ENCODE data around the gene TMBIM6.
"Not testable (repeated sequence)": the region's sequence is repeated elsewhere in the genome, so short reads cannot be mapped to it uniquely, and the experiment has no call there.

The TMBIM6 gene

GRCh38 chr12:49761677-49762467 lies 20.5 kb downstream of the TMBIM6 start:
- Histone ChIP-seq H3K9me3 (ENCODE audit: insufficient read depth, low read depth, low read length) (no peaks in the 10 kb centered on the region), H3K9ac (ENCODE audit: low read depth, low read length) (no peak overlapping the region), H3K36me3 (ENCODE audit: insufficient read depth, low read depth, low read length) (peaks cover 81% of the 10 kb centered on the region), H3K4me1 (ENCODE audit: insufficient read depth, low read length) (no peaks in the 10 kb centered on the region), H3K27me3 (ENCODE audit: insufficient read depth, low read length) (no peaks in the 10 kb centered on the region), H3K4me3 (ENCODE audit: low read length) (no peak overlapping the region), H3K27ac (ENCODE audit: low read length) (no peak overlapping the region)

DNA sequence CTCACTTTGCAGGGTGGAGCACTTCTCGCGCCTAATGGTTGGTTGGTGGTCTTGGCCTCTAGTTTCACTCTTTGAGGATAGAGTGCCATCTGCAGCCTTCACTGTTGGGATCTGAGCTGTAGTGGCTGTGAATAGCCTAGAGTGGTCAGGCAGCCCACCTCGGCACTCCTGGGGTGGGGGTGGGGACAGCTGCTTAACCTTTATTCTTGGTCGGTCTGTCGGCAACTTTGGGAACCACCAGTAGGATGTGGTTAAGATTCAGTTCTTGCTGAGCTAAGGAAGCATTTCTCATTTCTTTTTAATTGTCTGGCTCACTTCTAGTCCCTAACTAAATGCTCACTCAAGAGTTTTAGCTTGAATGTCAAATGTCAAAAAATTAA lies 21.1 kb downstream of the TMBIM6 start:
- Histone ChIP-seq H3K4me1 (ENCODE audit: insufficient read depth, low read length) (0 out of 2 replicates have a peak, but pooled peaks cover under 1% of the 10 kb centered on the region), H3K36me3 (ENCODE audit: insufficient read depth, low read depth, low read length) (peaks cover 75% of the 10 kb centered on the region), H3K9ac (ENCODE audit: low read depth, low read length) (no peak overlapping the region), H3K9me3 (ENCODE audit: insufficient read depth, low read depth, low read length) (no peaks in the 10 kb centered on the region), H3K27me3 (ENCODE audit: insufficient read depth, low read length) (no peaks in the 10 kb centered on the region), H3K27ac (ENCODE audit: low read length) (no peak overlapping the region), H3K4me3 (ENCODE audit: low read length) (no peak overlapping the region)

- H3K36me3 ChIP-seq (ENCODE audit: insufficient read depth, low read depth, low read length): peaks cover 69% of the 10 kb centered on the region
- H3K9me3 ChIP-seq (ENCODE audit: insufficient read depth, low read depth, low read length): no peaks in the 10 kb centered on the region
- no peak overlapping the region for H3K9ac ChIP-seq (ENCODE audit: low read depth, low read length)
- H3K27ac ChIP-seq (ENCODE audit: low read length): no peak overlapping the region
- H3K4me1 ChIP-seq (ENCODE audit: insufficient read depth, low read length): 0 out of 2 replicates have a peak, but pooled peaks cover 3% of the 10 kb centered on the region
- no peaks in the 10 kb centered on the region for H3K27me3 ChIP-seq (ENCODE audit: insufficient read depth, low read length)
- no peak overlapping the region for H3K4me3 ChIP-seq (ENCODE audit: low read length)
Measured at GRCh38 chr12:49763006-49763591, 21.7 kb downstream of the TMBIM6 start.

DNA sequence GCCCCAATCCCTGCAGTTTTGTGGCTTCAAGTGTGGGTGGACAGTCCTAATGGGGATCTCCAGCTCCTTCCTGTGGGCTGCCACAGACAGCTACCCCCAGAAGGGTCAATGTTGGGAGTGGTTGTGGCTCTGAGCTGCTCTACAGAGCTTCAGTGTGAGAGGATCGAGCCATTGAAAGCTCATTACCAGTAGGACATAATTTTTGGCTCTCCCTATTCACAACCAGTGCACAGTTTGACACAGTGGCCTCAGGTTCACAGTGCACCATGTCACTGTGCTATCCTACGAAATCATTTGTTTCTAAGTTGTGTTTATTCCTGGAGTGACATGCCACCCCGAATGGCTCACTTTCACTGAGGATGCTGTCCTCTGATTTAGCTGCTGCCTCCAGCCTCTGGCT lies 22.8 kb downstream of the TMBIM6 start:
- Histone ChIP-seq H3K27me3 (ENCODE audit: insufficient read depth, low read length) (no peaks in the 10 kb centered on the region), H3K27ac (ENCODE audit: low read length) (no peak overlapping the region), H3K4me3 (ENCODE audit: low read length) (no peak overlapping the region), H3K4me1 (ENCODE audit: insufficient read depth, low read length) (0 out of 2 replicates have a peak, but pooled peaks cover 3% of the 10 kb centered on the region), H3K9me3 (ENCODE audit: insufficient read depth, low read depth, low read length) (no peaks in the 10 kb centered on the region), H3K36me3 (ENCODE audit: insufficient read depth, low read depth, low read length) (peaks cover 59% of the 10 kb centered on the region), H3K9ac (ENCODE audit: low read depth, low read length) (no peak overlapping the region)

DNA sequence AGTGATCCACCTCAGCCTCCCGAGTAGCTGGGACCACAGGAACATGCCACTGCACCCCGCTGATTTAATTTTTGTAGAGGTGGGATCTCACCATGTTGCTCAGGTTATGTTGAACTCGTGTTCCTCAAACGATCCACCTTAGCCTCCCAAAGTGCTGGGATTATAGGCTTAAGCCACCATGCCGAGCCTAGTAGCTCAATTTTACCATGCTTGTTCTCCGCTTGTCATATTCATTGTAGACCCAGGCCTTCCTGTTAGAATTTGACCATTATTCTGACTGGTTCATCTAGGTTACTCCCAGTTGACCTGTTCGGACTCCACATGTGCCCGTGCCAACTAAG lies 24.7 kb downstream of the TMBIM6 start:
- Histone ChIP-seq H3K9me3 (ENCODE audit: insufficient read depth, low read depth, low read length) (no peaks in the 10 kb centered on the region), H3K36me3 (ENCODE audit: insufficient read depth, low read depth, low read length) (peaks cover 41% of the 10 kb centered on the region), H3K4me1 (ENCODE audit: insufficient read depth, low read length) (0 out of 2 replicates have a peak, but pooled peaks cover 3% of the 10 kb centered on the region), H3K4me3 (ENCODE audit: low read length) (no peak overlapping the region), H3K9ac (ENCODE audit: low read depth, low read length) (no peak overlapping the region), H3K27ac (ENCODE audit: low read length) (no peak overlapping the region), H3K27me3 (ENCODE audit: insufficient read depth, low read length) (no peaks in the 10 kb centered on the region)

DNA sequence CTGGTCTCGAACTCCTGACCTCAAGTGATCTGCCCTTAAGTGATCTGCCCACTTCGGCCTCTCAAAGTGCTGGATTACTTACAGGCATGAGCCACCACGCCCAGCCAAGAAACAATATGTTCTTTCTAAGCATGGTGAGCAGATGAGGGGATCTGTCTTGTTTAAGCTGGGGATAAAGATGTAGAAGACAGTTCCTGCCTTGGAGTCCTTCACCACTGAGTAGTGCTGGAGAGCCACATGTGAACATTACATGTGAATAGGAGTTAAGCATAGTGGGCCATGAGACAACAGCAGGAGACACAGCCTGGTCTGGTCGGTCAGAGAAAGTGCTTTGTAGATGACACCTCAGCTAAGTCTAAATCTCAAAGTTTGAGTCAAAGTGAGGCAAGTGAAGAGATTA lies 26.0 kb downstream of the TMBIM6 start:
- Histone ChIP-seq H3K27me3 (ENCODE audit: insufficient read depth, low read length) (no peaks in the 10 kb centered on the region), H3K36me3 (ENCODE audit: insufficient read depth, low read depth, low read length) (peaks cover 29% of the 10 kb centered on the region), H3K27ac (ENCODE audit: low read length) (no peak overlapping the region), H3K9ac (ENCODE audit: low read depth, low read length) (no peak overlapping the region), H3K9me3 (ENCODE audit: insufficient read depth, low read depth, low read length) (no peaks in the 10 kb centered on the region), H3K4me1 (ENCODE audit: insufficient read depth, low read length) (0 out of 2 replicates have a peak, but pooled peaks cover 3% of the 10 kb centered on the region), H3K4me3 (ENCODE audit: low read length) (no peak overlapping the region)

GRCh38 chr12:49773102-49773501 lies 31.7 kb downstream of the TMBIM6 start:
- H3K4me1 ChIP-seq (ENCODE audit: insufficient read depth, low read length); H3K9ac ChIP-seq (ENCODE audit: low read depth, low read length); H3K9me3 ChIP-seq (ENCODE audit: insufficient read depth, low read depth, low read length); H3K36me3 ChIP-seq (ENCODE audit: insufficient read depth, low read depth, low read length); H3K27ac ChIP-seq (ENCODE audit: low read length); H3K4me3 ChIP-seq (ENCODE audit: low read length); H3K27me3 ChIP-seq (ENCODE audit: insufficient read depth, low read length): not testable (repeated sequence)

GRCh38 chr12:49776413-49776812 lies 35.1 kb downstream of the TMBIM6 start:
- Histone ChIP-seq H3K27ac (ENCODE audit: low read length) (no peak overlapping the region), H3K9me3 (ENCODE audit: insufficient read depth, low read depth, low read length) (no peaks in the 10 kb centered on the region), H3K27me3 (ENCODE audit: insufficient read depth, low read length) (peaks cover 21% of the 10 kb centered on the region), H3K9ac (ENCODE audit: low read depth, low read length) (no peak overlapping the region), H3K36me3 (ENCODE audit: insufficient read depth, low read depth, low read length) (no peaks in the 10 kb centered on the region), H3K4me1 (ENCODE audit: insufficient read depth, low read length) (no peaks in the 10 kb centered on the region), H3K4me3 (ENCODE audit: low read length) (no peak overlapping the region)

- no peak overlapping the region for H3K9ac ChIP-seq (ENCODE audit: low read depth, low read length)
- H3K36me3 ChIP-seq (ENCODE audit: insufficient read depth, low read depth, low read length): no peaks in the 10 kb centered on the region
Measured at GRCh38 chr12:49776858-49777257, 35.5 kb downstream of the TMBIM6 start.

GRCh38 chr12:49777341-49777740 lies 36.0 kb downstream of the TMBIM6 start:
- Histone ChIP-seq H3K36me3 (ENCODE audit: insufficient read depth, low read depth, low read length) (no peaks in the 10 kb centered on the region), H3K9me3 (ENCODE audit: insufficient read depth, low read depth, low read length) (no peaks in the 10 kb centered on the region), H3K9ac (ENCODE audit: low read depth, low read length) (no peak overlapping the region), H3K27ac (ENCODE audit: low read length) (no peak overlapping the region), H3K4me3 (ENCODE audit: low read length) (no peak overlapping the region), H3K4me1 (ENCODE audit: insufficient read depth, low read length) (no peaks in the 10 kb centered on the region), H3K27me3 (ENCODE audit: insufficient read depth, low read length) (peaks cover 21% of the 10 kb centered on the region)

More at GRCh38 chr12:49776858-49777257, 35.5 kb downstream of the TMBIM6 start:
- Histone ChIP-seq H3K4me1 (ENCODE audit: insufficient read depth, low read length) (no peaks in the 10 kb centered on the region), H3K27me3 (ENCODE audit: insufficient read depth, low read length) (peaks cover 21% of the 10 kb centered on the region), H3K4me3 (ENCODE audit: low read length) (no peak overlapping the region), H3K27ac (ENCODE audit: low read length) (no peak overlapping the region), H3K9me3 (ENCODE audit: insufficient read depth, low read depth, low read length) (no peaks in the 10 kb centered on the region)

DNA sequence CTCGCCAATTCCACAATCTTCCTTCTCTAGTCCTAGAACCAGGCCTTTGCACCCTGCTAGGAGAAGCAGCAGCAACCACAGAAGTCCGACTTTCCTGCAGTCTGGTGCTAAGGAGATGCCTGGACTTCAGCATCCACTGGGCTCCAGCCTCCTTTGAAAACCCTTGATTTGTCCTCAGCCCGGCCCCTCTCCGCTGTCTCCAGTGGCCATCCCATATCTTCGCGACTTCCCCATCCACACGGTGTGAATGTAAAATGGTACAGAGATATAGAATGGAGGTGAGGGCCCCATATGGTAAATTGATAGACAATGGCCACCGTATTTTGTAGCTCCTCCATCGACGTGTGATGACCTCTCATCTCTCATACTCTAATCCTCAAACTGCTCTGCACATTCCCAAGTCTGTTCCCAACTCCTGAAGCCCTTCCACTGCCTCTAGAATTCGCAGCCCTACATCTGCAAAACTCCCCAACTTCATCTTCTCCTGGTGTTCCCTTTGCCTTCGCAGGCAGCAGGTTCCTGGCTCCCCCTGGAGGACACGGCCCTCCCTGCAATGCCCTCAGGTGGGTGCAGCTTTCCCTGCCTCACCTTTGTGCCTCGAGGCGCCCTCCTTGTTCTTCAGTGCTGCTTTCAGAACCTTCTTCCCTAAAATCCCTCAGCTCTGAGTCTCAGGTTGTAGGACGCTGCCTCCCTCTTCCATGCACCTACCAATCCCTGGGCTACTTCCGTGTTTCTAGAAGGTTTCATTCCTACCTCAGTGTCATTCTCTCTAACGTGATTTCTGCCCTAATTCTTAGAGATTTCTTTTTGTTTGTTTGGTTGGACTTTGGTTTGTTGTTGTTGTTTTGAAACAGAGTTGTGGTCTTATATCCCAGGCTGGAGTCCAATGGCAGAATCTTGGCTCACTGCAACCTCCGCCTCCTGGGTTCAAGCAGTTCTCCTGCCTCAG lies 36.7 kb downstream of the TMBIM6 start:
- no peak overlapping the region for H3K4me3 ChIP-seq (ENCODE audit: low read length)
- H3K36me3 ChIP-seq (ENCODE audit: insufficient read depth, low read depth, low read length): no peaks in the 10 kb centered on the region
- H3K9ac ChIP-seq (ENCODE audit: low read depth, low read length): no peak overlapping the region
- no peaks in the 10 kb centered on the region for H3K4me1 ChIP-seq (ENCODE audit: insufficient read depth, low read length)
- H3K27ac ChIP-seq (ENCODE audit: low read length): no peak overlapping the region
- H3K27me3 ChIP-seq (ENCODE audit: insufficient read depth, low read length): peaks cover 21% of the 10 kb centered on the region
- no peaks in the 10 kb centered on the region for H3K9me3 ChIP-seq (ENCODE audit: insufficient read depth, low read depth, low read length)
